Measurements from ENCODE around the gene CPXCR1. TPM values are rescaled to one million over a fixed set of nuclear protein-coding genes. Genes with fewer than 3 reads are reported as not detected.

CPXCR1 gene
- not detected in 2 replicates for total RNA-seq

DNA sequence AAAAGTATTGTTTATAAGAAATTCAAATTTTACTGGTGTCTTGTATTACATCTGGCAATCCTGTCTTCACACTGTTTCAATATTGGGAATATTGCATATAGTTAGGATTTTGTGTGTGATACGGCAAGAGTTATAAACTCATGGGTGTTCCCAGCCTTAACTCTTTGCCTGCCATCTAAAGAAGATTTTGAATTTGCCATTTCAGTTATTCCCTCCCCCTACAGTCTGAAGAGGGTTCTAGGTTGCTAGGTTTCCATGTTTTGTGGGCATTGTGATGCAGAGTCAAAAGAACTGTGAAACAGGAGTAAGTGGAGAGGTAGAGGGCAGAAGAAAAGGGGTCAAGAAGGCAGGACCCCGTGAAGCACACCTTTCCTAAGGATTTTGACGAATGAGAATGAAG, at the start of gene CPXCR1:
Gene CPXCR1 (plus strand): TSS at position 301 of the 400 bp plus-strand sequence. CDS start 6,190 bp downstream, outside the sequence.

